Measurements from ENCODE around the gene ITIH5.

The ITIH5 gene

DNA sequence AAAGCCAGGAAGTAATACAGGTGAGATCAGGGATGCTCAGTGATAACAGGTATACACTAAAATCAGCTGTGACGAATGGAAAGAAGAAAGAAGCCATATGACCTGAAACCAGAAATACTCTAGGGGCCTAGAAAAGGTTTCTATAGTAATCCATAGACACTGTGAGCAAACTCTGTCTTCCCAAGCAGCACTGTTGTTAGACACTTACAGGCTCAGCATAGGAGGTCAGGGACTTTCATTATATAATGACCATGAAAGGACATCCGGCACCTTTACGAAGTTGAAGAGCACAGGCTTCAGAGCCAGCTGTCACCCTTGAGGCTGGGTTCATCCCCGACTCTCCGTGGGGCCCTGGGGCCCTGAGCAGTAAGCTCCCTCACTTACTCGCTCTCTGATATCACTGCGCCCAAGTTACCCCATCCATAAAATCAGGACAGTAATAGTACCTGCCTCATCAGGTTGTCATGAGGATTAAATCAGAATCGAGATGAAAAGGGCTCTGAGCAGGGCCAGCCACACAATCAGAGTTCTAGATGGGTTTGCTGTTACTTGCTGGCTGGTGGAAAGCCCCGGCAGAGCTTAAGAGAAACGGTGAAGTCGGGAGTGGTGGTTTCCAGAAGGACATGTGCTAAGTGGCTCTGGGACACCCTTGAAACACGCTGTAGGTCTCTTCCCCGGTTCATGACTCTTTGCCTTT lies 79.5 kb downstream of the ITIH5 start:
- DNase-seq (ENCODE audit: low spot score), result no peak

DNA sequence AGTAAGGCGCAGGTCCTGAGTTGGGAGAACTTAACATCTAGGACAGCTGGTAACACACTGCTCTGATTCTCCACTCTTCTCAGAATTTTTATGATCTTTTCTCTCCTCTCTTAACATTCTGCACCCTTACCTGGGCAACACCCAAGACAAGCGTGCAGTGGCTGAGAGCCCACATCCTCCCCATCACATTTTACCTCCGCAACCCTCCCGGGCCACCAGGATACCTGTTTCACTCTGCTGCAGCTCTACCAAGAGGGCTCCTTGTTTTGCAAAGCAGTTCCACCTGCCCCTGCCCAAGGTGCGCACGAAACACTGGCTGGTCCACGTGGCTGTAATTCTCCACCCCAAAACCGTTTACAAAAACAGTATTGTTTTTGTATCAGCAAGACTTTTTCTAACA lies 81.5 kb downstream of the ITIH5 start:
- DNase-seq (ENCODE audit: low spot score), result no peak

DNA sequence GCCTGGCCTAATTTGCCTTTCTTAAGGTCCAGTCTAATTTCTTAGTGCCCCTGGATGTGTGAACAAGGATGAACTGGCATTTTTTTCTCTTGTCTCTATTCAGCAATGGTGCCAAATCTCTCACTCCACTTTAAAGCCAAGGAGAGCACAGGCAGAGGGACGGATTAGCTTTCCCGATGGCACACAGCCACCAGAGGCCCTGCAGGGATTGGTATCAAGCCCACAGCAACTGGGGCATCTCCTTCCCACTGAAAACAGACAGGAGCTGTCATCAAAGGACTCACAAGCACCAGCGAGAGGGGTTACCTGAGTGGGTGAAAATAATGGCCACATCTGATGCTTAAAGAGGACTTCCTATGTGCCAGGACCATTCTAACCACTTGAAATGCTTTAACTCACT lies 83.1 kb downstream of the ITIH5 start:
- DNase-seq (ENCODE audit: low spot score), result no peak

DNA sequence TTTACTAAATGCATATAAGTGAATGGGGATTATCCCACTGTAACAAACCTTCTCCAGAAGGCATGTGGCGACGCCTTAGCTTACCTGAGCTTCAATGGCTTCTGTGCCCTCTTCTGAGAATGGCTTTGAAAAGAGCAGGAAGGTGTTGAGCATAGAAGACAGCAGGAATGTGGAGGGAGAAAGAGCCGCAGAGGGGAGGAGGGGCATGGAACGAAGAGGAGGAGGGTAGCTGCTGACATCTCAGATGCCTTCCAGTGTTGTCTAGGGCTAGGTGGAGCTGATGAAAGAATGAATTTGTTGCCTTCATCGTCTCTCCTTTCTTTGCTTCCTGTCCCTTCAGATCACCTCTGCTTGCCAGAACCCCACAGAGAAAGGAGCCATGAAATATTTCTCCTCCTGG lies 86.2 kb downstream of the ITIH5 start:
- no peak for DNase-seq (ENCODE audit: low spot score)

DNA sequence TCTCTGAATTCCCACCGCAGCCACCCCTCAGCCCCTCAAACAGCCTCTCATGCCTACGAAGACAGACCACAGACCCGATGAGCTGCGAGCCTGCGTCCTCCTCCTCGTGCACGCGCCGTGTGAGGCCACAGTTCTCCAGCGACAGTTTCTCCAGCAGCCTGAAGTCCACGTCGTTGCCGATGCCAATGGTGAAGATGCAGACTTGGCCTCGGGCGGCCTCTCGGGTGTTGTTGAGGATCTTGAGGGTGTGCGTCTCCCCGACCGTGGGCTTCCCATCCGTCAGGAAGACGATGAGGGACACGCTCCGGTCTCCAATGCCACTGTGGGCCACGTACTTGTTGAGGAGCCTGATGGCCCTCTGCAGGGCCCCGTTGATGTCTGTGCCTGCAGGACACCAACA lies 87.1 kb downstream of the ITIH5 start:
- DNase-seq (ENCODE audit: low spot score), result no peak

DNA sequence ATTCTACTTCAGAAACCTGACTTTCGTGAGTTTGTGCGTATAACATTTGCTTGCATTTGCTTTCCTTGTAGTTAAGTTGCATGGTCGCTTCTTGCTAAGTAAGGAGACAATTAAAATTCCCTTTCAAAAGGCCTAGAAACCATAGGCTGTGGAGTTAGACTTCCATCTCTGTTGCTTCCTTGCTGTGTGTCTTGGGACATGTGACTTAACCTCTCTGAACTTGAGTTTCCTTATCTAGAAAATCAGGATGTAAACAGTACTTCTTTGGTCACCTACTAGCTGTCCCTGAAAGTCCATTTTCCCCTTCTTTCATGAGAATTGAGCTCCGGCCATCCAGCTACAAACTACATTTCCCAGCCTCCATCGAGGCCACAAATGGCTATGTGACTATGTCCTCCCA lies 89.2 kb downstream of the ITIH5 start:
- no peak for DNase-seq (ENCODE audit: low spot score)

DNA sequence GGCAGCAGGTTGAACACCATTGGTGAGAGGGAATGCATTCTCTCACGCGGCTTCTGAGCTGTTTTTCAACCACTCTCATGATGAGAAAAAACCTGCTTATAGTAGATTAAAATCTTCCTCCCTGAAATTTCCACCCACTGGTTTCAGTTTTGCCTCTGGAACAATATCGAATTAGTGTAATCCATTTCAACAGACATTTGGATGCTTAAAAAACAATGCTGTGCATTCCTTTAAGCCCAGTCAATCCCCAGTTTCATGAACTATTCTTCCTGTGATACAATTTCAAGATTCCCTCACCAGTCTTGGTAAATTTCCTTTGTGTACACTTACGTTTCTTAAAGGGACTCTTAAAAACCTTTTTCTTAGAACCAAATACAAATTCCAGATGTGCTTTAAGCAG lies 89.6 kb downstream of the ITIH5 start:
- no peak for DNase-seq (ENCODE audit: low spot score)

DNA sequence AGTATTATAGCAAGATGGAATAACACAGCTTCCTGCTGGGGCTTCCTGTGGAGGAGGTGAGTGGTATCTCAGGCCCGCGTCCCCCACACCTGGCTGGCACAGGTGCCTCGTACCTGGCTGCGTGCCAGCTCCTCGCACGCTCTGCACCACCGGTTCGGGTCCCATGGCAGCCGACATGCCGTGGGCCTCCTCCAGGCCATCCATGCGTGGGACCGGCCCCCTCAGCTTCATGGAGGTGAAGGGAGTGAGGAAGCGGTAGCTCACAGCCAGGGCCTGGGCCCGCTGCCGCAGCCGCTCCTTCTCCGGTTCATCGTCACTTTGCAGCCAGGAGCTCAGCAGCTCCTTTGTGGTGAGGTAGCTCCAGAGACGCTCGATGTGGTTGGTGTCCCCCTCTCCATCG lies 90.4 kb downstream of the ITIH5 start:
- DNase-seq (ENCODE audit: low spot score), result no peak

DNA sequence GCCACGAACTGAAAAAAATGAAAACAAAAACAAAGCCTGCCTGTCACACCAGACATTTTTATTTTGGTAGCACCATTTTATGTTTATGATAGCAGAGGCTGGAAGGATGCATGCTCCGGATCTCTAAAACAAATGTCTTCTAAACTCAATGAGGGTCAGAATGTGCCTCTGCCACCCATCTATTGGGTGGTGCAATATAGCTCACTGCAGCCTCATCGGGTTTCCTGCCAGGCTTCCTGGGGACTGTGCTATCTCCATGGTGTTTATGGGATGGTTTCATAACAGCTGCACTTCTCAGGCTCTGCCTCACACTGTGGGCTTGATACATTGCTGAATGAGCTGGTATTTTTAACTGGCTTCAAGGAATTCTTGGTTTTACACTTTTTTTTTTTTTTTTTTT lies 94.4 kb downstream of the ITIH5 start:
- DNase-seq (ENCODE audit: low spot score), result no peak

DNA sequence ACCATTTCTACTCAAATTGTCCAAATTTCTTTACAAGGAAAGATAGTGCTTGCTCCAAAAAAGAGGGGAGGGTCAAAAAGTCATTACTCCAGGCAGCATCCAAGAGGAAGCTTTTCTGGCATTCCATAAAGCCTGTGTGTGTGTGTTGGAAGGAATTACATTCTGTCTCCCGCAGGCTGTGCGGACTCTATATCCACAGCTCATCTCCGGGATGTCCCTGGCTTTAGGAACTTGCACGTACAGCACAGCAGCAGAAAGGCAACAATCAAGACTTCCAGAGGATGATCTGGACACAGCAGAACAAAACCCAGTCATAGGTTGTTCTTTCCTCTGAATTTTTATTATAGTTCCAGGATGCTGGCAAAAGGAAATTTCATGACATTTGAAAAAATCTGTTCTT lies 94.8 kb downstream of the ITIH5 start:
- no peak for DNase-seq (ENCODE audit: low spot score)

DNA sequence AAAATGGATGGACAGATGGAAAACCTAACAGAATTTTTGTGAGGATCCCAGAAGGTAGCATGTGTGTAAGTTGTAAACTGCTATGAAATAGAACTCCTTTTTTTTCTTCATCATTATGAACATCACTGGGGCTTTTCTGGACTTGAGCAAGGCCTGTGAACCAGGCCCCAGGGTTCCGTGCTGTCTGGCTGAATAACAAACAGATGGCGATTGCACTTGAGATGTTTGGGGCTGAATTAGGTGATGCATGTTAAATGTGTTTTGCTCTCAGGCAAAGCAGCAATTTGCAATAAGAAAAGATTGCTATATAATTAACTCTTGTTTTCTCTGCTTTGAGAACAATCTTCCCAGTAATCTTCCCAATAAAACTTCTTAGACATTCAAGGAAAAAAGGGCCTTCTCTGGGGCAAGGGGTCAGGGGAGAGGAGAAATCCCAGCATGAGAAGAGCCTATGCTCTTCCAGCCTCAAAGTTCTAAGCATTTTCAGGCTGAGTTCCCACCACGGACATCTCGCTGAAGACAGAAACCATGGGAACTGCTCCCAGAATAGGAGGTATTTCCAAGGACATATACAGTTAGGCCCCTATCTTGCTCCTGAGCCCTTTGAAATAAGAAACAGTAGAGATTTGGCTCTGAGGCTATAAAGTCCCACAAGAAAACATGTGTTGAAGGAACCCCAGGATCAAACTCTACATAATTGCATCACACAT lies 98.7 kb downstream of the ITIH5 start:
- DNase-seq (ENCODE audit: low spot score), result no peak

DNA sequence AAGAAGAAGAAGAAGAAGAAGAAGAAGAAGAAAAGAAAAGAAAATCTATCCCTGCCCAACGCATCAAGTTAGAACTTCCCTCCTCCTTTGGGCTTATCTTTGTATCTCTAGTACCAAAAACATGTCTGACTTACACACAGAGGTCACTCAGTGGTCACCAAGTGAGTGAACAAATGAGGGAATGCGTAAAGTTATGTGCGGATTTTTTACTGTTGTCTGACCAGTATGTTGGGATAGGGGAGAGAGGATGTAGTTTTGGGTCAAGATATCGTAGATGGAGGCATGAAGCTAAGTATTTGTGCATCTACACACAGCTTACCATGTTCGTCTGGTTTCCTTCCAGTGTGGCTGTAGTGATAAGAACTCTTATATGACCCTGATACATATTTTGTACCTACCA lies 99.9 kb downstream of the ITIH5 start:
- no peak for DNase-seq (ENCODE audit: low spot score)

DNA sequence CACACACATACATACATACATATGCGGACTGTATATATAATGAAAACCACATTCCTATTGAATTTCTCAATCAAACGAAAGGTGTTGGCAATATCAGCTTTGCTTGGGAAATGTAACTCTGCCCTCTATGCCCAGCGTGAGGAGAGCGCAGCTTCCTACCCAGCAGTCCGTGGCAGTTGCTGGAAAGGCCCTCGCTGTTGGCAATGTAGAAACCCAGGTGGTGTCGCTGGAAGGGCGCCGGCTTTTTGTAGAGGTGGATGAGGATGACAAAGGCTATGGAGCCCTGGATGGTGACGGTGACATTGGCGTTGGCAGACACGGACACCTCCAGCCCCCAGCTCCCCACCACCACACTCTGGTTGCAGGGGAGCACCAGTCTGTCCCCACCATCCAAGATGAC lies 100.9 kb downstream of the ITIH5 start:
- DNase-seq (ENCODE audit: low spot score), result no peak

DNA sequence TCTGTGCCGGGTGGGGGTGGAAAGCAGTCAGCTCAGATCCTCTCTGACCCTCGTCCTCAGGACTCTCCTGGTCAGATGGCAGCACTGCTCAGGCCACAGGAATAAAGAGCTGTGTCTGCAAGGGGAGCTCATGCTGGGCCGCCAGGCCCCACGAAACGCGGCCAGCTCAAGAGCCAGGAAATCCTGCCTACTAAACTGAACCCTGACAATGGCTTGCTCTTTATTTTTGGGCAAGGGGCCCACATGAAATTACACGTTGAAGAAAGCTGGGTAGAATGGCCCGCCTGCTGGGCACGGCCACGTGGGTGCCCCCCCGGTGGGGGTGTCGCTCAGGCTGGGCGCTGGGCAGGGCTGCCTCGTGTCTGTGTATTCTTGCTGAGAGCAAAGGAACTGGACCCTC lies 103.0 kb downstream of the ITIH5 start:
- DNase-seq (ENCODE audit: low spot score), result no peak

DNA sequence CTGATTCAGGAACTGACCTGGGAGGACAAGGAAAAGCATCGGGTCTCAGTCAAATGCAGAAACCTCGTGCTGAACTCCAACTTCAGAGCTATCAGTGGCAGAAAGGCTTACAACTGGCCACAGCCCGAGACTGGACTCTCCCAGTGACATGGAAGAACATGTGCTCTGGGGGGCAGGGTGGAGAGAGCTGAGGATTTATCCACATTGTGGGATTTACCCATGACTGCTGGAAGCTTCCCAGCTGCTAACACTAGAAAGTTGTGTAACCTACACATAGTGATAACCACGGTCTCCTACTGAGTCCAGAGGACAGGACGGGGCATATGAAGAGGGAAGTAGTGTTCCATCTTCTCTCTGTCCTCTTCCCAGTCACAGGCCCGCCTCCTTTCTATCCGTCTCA lies 103.4 kb downstream of the ITIH5 start:
- DNase-seq (ENCODE audit: low spot score), result no peak

DNA sequence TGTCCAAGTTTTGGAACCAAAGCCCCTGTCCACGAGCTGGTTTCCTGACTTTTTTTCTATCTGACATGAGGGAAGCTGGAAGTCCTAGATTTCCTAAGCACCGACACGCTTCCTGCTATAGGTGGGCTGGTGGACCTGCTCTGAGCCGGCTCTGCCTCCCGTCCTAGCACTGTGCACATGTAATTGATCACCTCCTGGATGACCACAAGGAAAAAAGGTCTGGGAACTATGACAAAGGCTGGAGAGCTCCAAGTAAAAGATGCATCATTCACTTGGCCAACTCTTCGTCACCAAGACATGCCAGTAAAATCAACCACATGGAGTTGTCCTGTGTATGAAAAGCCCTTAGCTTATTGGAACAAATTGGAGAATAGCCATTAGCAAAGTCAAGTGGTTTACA lies 104.8 kb downstream of the ITIH5 start:
- no peak for DNase-seq (ENCODE audit: low spot score)

DNA sequence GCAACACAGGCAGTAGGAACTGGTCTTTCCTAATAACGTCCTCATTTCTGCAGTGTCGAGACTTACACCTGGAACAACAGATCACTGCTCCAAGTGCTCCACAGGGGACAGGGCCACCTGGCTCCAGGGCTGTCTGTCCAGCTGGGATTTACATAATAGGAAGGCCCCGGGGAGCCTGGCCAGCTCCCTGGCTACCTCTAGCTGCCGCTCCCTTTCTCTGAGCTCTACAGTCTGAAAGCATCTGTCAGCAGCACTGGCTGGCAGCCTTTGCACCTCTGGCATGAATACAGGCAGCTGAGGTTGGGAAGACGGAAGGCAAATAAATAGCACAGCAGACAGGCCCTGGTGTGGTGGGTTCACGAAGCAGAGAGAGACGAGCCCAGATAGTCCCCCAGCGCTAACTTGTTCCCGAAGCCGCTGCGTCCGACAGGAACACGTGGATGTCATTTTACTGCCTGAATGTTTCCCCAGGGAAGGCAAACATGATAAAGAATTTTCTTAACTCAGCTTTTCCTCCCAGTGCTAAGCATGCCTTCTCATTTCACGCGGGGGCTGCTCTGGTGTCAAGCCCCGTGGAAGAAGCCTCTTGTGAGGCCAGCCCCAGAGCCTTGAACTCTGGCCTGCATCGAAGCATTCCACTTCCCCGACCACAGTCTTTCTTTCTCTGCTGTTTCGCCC lies 105.4 kb downstream of the ITIH5 start:
- DNase-seq (ENCODE audit: low spot score), result no peak

DNA sequence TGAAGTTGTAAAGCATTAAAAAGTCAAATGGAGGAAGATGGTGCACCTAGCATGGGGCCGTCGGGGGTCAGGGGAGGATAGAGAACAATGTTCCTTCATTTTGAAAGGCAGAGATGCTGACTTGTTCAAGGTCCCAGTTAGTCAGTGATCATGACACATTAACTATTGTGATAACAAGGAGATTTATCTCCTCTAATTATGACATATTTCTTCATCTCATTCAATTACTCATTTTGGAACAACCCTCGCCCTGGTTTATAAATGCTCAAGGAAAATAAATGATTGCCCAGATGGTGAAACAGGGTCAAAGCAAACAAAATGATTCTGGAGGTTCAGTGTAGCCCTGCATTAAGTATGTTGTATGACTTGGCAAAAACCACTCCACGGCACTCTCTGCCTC lies 106.2 kb downstream of the ITIH5 start:
- no peak for DNase-seq (ENCODE audit: low spot score)

DNA sequence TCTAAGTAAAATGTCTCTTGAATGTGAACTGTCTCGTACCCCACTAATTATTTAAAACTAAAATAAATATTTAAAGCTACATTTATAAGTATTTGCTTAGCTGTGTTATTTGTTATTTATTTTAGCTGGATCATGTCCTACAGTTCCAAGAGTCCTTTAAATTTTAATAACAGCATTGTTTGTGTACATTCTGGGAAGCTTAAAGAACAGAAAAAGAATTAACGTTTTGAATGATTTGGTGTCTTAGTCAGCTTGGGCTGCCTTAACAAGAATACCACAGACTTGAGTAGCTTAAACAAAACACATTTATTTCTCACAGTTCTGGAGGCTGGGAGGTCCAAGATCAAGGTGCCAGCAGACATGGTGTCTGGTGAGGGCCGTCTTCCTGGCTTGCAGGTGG lies 107.4 kb downstream of the ITIH5 start:
- no peak for DNase-seq (ENCODE audit: low spot score)

DNA sequence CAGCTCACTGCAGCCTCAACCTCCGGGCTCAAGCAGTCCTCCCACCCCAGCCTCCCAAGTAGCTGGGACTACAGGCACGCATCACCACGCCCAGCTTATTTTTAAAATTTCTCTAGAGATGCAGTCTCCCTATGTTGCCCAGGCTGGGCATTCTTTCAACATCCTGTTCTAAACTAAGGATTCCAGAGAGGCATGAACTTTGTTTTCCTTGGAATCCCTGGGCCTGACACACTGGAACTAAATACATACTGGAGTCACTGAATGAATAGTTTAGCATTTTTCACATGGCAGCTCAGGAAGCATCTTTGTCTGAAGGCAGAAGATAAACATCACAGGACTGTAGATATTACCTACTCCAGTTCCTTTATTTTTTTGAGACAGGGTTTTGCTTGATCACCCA lies 108.7 kb downstream of the ITIH5 start:
- no peak for DNase-seq (ENCODE audit: low spot score)

DNA sequence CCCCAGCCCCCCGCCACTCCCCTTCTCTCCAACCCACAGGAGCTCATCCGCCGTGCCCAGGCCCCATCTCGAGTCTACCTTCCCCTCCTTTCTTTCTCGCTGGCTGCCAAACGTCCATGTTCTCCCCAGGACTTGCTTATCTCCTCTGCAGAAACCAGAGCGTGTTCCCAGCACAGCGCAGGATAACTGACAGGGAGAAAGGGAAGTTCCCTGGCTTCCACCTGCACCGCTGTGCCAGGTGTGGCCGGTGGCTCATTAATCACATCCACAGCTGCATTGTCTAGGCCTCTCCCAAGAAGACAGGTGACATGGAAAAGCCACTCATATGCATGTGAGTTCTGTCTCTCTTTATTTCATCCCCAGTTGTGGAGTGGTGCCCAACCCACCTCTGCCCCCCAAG lies 113.2 kb downstream of the ITIH5 start:
- DNase-seq (ENCODE audit: low spot score), result no peak

DNA sequence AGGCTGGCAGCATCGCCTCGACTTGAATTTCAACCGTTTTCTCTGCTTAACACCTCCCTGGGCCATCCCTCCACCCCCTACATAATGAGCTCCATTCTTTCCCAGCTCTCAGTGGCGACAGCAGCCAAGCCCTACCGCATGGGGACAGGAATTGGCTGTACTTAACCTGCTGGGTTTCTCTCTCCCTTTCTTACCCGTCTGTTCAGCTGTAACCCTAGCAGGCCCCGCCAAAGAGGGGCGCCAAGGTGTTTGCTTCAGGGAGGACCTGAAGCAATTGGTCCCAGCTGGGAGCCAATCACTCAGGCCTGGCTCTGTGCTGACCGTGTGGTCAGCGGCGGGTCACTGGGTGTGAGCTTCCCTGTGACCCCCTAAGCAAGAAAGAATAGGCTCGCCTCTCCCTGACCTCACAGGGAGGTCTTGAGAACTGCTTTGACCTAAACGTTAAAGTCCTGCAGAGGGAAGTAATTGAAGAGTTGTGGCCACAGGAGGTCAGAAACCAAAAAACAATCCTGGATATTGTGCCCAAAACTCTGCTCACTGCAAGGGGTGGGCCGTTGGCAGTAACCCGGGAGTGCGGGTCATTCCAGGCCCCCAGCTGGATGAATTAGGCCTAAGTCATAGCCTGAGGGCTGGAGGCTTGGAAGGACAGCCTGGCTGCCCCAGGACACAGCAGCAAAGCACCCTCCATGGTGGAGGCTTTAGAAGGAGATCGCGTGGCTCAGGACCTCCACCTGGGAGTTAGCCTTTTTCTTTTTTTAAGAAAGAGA lies 114.6 kb downstream of the ITIH5 start:
- no peak for DNase-seq (ENCODE audit: low spot score)

Data from SK-N-DZ (cell line).